Stimulated activated CD8-positive, alpha-beta memory T cell treated with anti-CD3 and anti-CD28 coated beads, Interleukin-7, amount 100 ng/mL, for 1 hour (primary cell): ENCODE results near the gene ELF5.

Experiments
- DNase-seq, 2 donors: peaks; one replicate each; pipeline ENCODE4 v3.0.0-alpha.2; 2020; ENCODE audit warnings: low read depth in 2 of 2

ELF5 gene

GRCh38 chr11:34492806-34493414 is 20.7 kb downstream of the ELF5 start:
- no peak for DNase-seq

GRCh38 chr11:34490304-34490703 is 23.3 kb downstream of the ELF5 start:
- DNase-seq, result no peak

DNA sequence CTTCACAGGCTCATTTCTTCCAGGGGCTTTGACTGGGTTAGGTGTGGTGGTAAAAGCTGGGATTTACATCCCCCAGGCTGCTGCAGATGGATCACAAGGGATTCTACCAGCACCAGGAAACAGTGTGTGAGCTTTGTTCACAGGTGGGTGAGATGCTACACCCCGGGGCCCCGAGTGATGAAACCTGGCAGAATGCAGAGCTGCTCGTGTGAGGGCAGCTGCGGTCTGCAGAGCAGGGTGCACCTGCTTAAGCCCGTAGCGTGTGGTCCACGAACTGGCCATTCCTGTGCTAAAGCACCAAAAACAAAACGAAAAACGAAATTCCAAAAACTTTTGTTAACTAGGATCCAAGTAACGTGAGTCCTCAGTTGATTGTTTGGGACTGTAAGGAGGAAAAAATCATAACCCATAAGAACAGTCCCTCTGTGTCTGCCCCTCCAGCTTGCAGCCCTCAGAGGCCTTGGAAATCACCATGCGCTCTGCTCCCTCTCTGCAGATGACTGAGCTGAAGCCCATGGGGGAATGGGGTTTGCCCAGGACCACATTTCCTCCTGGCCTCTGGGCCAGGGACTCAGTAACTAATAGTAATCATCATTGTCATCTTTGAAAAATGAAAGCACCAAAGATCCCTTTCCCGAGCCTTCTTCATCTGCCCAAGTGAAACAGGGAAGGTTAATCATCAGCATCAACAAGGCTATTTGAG is 24.6 kb downstream of the ELF5 start:
- DNase-seq, result no peak

DNA sequence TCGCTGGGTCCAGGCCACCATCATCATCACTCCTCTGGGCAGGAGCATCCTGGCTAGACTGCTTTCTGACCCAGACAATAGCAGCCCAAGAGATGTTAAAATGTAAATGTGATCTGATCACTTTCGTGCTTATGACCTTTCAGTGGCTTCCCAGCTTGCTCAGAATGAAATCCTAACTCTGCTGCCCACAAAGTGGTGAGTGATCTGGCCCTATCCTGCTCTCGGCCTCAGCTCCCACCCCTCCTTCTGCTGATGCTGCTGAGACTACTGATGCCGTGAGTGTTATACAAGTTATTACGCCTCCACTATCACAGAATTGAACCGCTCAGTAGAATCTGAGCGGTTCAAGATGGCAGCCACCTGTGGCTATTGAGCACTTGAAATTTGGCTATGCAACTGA is 26.2 kb downstream of the ELF5 start:
- DNase-seq, result no peak

DNA sequence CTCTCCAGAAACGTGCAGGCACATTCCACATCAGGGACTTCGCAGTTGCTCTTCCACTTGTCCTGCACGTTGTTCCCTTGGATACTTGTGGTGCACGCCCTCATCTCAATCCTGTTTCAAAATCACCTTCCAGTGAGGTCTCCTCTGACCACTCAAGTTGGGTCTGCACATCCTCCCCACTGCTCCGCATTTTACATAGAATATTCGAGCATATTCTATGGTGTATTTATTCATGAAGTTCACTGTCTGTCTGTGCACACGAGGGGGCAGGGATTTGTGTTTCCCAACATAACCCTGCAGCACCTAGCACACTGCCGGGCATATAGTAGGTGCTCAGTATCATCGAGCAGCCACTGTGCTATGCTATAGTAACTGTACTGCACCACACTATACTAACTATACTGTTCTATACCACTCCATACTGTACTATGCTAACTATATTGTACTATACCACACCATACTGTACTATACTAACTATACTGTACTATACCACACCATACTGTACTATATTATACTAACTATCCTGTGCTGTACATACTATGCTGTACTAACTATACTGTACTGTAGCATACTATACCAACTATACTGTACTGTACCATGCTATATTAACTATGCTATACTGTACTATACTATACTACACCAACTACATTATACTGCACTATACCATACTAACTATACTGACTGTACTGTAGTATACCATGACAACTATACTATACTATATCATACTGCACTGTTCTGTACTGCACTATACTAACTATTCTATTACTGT is 30.3 kb downstream of the ELF5 start:
- DNase-seq, result no peak

GRCh38 chr11:34481307-34481706 is 32.3 kb downstream of the ELF5 start:
- no peak for DNase-seq

GRCh38 chr11:34480314-34480713 is 33.3 kb downstream of the ELF5 start:
- DNase-seq, result no peak

- no peak for DNase-seq
Observed at GRCh38 chr11:34478845-34479663, 34.5 kb downstream of the ELF5 start.

GRCh38 chr11:34476849-34477248 is 36.7 kb downstream of the ELF5 start:
- DNase-seq, result no peak

GRCh38 chr11:34475656-34476055 is 37.9 kb downstream of the ELF5 start:
- no peak for DNase-seq

GRCh38 chr11:34473603-34474169 is 39.9 kb downstream of the ELF5 start:
- no peak for DNase-seq

DNA sequence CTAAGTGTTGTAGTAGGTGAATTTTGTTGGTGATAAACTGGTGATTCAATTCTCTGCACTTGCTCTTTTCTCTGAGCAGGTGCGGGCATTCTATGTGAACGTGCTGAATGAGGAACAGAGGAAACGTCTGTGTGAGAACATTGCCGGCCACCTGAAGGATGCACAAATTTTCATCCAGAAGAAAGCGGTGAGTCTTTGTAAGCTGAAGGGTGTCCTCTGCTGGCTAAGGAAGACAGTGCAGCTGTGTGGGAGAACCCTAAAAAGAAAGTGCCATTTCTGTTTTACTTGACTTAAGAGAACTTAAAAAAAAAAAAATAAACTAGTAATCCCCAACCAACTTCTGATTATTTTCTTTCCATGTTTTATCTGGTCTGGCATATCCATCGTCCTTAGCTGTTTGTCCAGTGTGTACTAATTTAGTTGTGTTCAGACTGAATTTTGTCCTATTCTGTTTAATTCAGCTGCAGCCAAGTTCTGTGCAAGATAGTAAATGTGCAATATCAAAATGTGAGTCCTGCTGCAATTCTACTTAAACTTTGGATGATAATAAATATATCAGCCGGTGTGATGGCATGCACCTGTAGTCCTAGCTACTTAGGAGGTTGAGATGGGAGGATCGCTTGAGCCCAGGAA is 45.3 kb downstream of the ELF5 start:
- DNase-seq, result no peak

- DNase-seq, result no peak
Observed at GRCh38 chr11:34466802-34467488, 46.6 kb downstream of the ELF5 start.

- no peak for DNase-seq
Observed at GRCh38 chr11:34464591-34465051, 49.0 kb downstream of the ELF5 start.

DNA sequence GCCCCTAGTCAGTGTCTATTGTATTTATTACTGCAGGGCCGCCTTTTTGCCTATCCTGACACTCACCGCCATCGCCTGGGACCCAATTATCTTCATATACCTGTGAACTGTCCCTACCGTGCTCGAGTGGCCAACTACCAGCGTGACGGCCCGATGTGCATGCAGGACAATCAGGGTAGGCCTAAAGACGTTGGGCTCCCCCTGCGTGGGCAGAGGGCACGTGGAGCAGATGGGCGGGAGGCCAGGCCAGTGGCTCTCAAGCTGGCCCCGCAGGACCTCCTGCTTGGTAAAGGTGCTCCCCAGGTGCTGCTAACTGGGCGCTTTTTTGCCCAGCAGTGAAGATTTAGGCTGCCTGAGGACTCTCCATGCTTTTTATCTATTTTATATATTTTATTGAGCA is 52.4 kb downstream of the ELF5 start:
- no peak for DNase-seq

DNA sequence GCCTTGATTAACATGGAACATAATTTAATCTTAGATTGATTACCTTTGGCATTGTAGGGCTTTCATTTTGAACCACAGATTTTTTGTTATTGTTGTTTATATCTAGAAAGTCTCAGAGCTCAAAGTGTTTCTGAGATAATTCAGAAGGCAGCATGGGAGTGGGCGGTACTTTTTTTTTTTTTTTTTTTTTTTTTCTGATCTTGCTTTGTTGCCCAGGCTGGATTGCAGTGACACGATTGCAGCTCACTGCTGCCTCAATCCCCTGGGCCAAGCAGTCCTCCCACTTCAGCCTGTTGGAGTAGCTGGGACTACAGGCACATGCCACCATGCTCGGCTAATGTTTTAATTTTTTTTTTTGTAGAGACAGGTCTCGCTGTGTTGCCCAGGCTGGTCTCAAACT is 53.3 kb downstream of the ELF5 start:
- no peak for DNase-seq

DNA sequence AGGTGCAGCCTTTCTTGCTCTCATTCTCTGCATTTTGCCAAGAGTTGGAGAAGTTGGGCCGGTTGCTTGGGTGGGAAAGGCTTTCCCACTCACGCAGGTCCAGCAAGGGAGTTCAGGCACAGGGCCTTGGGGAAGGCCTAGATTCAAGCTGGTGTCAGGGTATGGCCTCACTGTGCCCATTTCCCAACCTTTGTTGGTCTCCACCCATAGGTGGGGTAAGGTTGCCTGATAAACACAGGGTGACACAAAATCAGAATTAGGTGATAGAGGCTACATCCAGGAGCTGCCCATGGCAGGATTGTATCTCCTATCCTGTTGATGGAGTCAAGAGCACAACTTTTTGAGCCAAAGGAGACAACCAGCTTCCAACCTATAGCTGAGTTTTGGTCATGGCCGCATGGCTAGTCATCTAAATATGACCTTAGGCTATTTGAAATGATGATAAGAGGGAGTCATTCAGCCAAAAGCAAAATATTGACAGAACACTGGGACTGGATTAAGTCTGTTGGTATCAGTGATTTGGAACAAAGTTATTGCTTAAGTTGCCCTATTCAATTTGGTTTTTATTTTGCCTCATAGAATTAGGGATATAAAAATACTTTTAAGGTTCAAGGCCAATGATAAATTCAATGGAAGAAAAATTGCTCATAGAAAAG is 54.0 kb downstream of the ELF5 start:
- DNase-seq, result no peak

GRCh38 chr11:34458525-34458924 is 55.1 kb downstream of the ELF5 start:
- no peak for DNase-seq

- no peak for DNase-seq
Observed at GRCh38 chr11:34457607-34458006, 56.0 kb downstream of the ELF5 start.
